ENCODE data around the gene ARHGAP26. TPM values are rescaled to one million over a fixed set of nuclear protein-coding genes. Genes with fewer than 3 reads are reported as not detected.

The ARHGAP26 gene
- total and polyA plus RNA-seq, 2 of the 4 experiments (the other 2 are of a cell fraction) = 0.54 to 0.56 TPM

DNA sequence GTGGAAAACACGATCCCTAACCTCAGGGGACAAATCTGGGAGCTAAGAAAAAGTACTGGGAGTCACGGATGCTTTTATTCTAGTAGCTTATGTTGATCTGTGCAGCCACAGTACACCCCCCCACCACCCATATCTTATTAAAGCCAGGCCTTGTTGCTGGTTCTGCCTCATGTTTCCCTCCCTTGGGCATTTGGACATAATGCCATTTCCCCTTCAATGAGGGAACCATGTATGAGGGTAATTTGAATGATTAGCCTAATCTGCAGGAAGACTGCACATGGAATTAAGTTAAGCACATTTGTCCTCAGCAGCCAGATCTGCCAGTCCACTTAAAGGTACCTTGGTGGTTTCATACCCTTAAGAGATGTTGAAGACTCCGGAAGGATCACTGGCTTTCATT, 102.0 kb downstream of the ARHGAP26 start:
- no peak overlapping the region for H3K56ac ChIP-seq (ENCODE audit: extremely low read depth, insufficient read depth, low read length)
- H3K9me3 ChIP-seq (ENCODE audit: control insufficient read depth, insufficient read depth, low read length) = no peaks in the 10 kb centered on the region
- DNase-seq = no peak
- CTCF ChIA-PET = interaction anchor here (2.0 kb wide), 1 partner anchor 155 kb away, joined by 10 read pairs; no protein-coding TSS in a partner anchor
- H3K4me2 ChIP-seq (ENCODE audit: low read depth, low read length) = no peak overlapping the region
- no peak overlapping the region for H2AK9ac ChIP-seq (replicated peaks; ENCODE audit: low read depth, low read length, poor library complexity)
- no peak overlapping the region for H3K14ac ChIP-seq (replicated peaks; ENCODE audit: low read depth, low read length)
- H4K91ac ChIP-seq (ENCODE audit: insufficient read depth, low read depth, low read length) = no peak overlapping the region
- H3K79me1 ChIP-seq (ENCODE audit: low read depth in 1 of 2, low read length in 2 of 2) = no peaks in the 10 kb centered on the region
- no peak overlapping the region for H2AK5ac ChIP-seq (ENCODE audit: low read depth, low read length)
- no peak overlapping the region for H3K18ac ChIP-seq (ENCODE audit: low read depth, low read length)
- H3K4ac ChIP-seq (ENCODE audit: low read depth, low read length) = no peak overlapping the region
- no peak overlapping the region for H2BK20ac ChIP-seq (ENCODE audit: low read depth, low read length)
- in situ Hi-C loops (cut with MboI; ENCODE audit: low sequenced_read_pairs) = loop anchor here (5.0 to 10.0 kb wide), 3 partner anchors 100 to 267 kb away; partner anchors contain the start of gene ARHGAP26
- intact Hi-C loops (cut with micrococcal nuclease) = no loop called here
- TF ChIP-seq NFE2L2 (IDR thresholded peaks at IDR 0.05; ENCODE audit: low read depth, low read length) (no peak), MAZ (IDR thresholded peaks at IDR 0.05; ENCODE audit: borderline replicate concordance, low read depth, low read length) (no peak), CHD1 (IDR thresholded peaks at IDR 0.05; ENCODE audit: low read depth, low read length) (no peak), BHLHE40 (IDR thresholded peaks at IDR 0.05; ENCODE audit: low read depth, low read length) (no peak), MAFK (IDR thresholded peaks at IDR 0.05; ENCODE audit: low read depth, low read length) (no peak), SMC3 (IDR thresholded peaks at IDR 0.05; ENCODE audit: low read depth, low read length) (no peak), POLR2A (IDR thresholded peaks at IDR 0.05; ENCODE audit: low read depth, low read length) (no peak), RFX5 (IDR thresholded peaks at IDR 0.05; ENCODE audit: low read depth, low read length) (no peak), RAD21 (IDR thresholded peaks at IDR 0.05; ENCODE audit: low read length) (no peak), FOS (IDR thresholded peaks at IDR 0.05; ENCODE audit: low read depth, low read length) (no peak), RCOR1 (IDR thresholded peaks at IDR 0.05; ENCODE audit: insufficient replicate concordance, low read length) (no peak), CEBPB (IDR thresholded peaks at IDR 0.05; ENCODE audit: low read depth, low read length) (no peak), MXI1 (IDR thresholded peaks at IDR 0.05; ENCODE audit: borderline replicate concordance, low read depth, low read length) (no peak)
- TF ChIP-seq, protein P1, sequence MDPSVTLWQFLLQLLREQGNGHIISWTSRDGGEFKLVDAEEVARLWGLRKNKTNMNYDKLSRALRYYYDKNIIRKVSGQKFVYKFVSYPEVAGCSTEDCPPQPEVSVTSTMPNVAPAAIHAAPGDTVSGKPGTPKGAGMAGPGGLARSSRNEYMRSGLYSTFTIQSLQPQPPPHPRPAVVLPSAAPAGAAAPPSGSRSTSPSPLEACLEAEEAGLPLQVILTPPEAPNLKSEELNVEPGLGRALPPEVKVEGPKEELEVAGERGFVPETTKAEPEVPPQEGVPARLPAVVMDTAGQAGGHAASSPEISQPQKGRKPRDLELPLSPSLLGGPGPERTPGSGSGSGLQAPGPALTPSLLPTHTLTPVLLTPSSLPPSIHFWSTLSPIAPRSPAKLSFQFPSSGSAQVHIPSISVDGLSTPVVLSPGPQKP (IDR thresholded peaks at IDR 0.05; ENCODE audit: borderline replicate concordance, low read depth, low read length) = no peak
- TF ChIP-seq, protein P2, sequence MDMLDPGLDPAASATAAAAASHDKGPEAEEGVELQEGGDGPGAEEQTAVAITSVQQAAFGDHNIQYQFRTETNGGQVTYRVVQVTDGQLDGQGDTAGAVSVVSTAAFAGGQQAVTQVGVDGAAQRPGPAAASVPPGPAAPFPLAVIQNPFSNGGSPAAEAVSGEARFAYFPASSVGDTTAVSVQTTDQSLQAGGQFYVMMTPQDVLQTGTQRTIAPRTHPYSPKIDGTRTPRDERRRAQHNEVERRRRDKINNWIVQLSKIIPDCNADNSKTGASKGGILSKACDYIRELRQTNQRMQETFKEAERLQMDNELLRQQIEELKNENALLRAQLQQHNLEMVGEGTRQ (IDR thresholded peaks at IDR 0.05; ENCODE audit: low read depth, low read length) = no peak
- TF ChIP-seq, protein P3, sequence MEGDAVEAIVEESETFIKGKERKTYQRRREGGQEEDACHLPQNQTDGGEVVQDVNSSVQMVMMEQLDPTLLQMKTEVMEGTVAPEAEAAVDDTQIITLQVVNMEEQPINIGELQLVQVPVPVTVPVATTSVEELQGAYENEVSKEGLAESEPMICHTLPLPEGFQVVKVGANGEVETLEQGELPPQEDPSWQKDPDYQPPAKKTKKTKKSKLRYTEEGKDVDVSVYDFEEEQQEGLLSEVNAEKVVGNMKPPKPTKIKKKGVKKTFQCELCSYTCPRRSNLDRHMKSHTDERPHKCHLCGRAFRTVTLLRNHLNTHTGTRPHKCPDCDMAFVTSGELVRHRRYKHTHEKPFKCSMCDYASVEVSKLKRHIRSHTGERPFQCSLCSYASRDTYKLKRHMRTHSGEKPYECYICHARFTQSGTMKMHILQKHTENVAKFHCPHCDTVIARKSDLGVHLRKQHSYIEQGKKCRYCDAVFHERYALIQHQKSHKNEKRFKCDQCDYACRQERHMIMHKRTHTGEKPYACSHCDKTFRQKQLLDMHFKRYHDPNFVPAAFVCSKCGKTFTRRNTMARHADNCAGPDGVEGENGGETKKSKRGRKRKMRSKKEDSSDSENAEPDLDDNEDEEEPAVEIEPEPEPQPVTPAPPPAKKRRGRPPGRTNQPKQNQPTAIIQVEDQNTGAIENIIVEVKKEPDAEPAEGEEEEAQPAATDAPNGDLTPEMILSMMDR (conservative IDR thresholded peaks at IDR 0.05; ENCODE audit: low read depth, low read length) = no peak
- no peak overlapping the region for H4K5ac ChIP-seq (ENCODE audit: low read depth, low read length)
- H3K9me1 ChIP-seq (ENCODE audit: insufficient read depth, low read length) = no peaks in the 10 kb centered on the region
- peaks cover 28% of the 10 kb centered on the region for H3K27me3 ChIP-seq (ENCODE audit: control insufficient read depth, insufficient read depth, low read length)
- no TSS peak for BruUV-seq (replicated peaks)
- no peaks in the 10 kb centered on the region for H3K36me3 ChIP-seq (ENCODE audit: control insufficient read depth, insufficient read depth, low read length)
- H3K9ac ChIP-seq (ENCODE audit: low read depth, low read length) = no peak overlapping the region
- no peak overlapping the region for H3K27ac ChIP-seq (ENCODE audit: insufficient read depth, low read length)
- POLR2A ChIA-PET (ENCODE audit: unreplicated experiment) = no interaction called here
- H3K4me3 ChIP-seq (ENCODE audit: insufficient read depth, low read depth, low read length) = no peak overlapping the region
- H4K8ac ChIP-seq (ENCODE audit: low read depth in 2 of 2, low read length in 2 of 2) = no peak overlapping the region
- no peak overlapping the region for H2BK120ac ChIP-seq (ENCODE audit: low read depth, low read length)
- no peak for ATAC-seq (ENCODE audit: low read depth)
- no peak overlapping the region for H2BK15ac ChIP-seq (ENCODE audit: low read depth, low read length)
- 83% methylated on average over 1 of the region's 3 CpGs; no CpG with 5 or more reads in 1 of the 2 experiments for WGBS, 2 experiments (ENCODE audit: extremely low coverage in 2 of 2, insufficient read length in 1 of 2)
- H2BK5ac ChIP-seq (ENCODE audit: low read depth, low read length, poor library complexity, severe bottlenecking) = no peak overlapping the region
- 0 out of 2 replicates have a peak, but pooled peaks cover 2% of the 10 kb centered on the region for H3K4me1 ChIP-seq (ENCODE audit: control insufficient read depth, insufficient read depth, low read length)
- no peak overlapping the region for H3K23ac ChIP-seq (ENCODE audit: low read depth, low read length)
- dilution Hi-C loops (cut with HindIII; ENCODE audit: low sequenced_read_pairs, unreplicated experiment) = no loop called here
- no peak overlapping the region for H2AFZ ChIP-seq (replicated peaks; ENCODE audit: low read length, poor library complexity)
- no peaks in the 10 kb centered on the region for H4K20me1 ChIP-seq (ENCODE audit: insufficient read depth, low read length)
